T-helper 1 cell treated with Interleukin-12 subunit alpha and Interleukin-12 subunit beta and Interleukin-4 antibody, amounts not matched to agents 30 ng/mL and 1 ng/mL, for 36 hours (primary cell): ENCODE results near the gene NUDT16L1. TPM values are rescaled to one million over a fixed set of nuclear protein-coding genes. Genes with fewer than 3 reads are reported as not detected.

ENCODE experiments used
- total RNA-seq: library from RNA; stranded (reverse); gene quantifications from 2 replicates; pipeline ENCODE4 v1.2.3, GENCODE V29; 2022

Gene NUDT16L1
- total RNA-seq, 1 donor from 2014 or later, result 45.3 TPM

Other genes starting within 250 kb of the NUDT16L1 start
- gene NMRAL1, start 218.9 kb upstream of the NUDT16L1 start, total RNA-seq, result 25.1 and 27.2 TPM in 2 replicates
- 74.5 and 77.9 TPM in 2 replicates for gene HMOX2, start 217.2 kb upstream of the NUDT16L1 start, total RNA-seq
- 34.9 and 36.9 TPM in 2 replicates for gene CDIP1, start 154.8 kb upstream of the NUDT16L1 start, total RNA-seq
- gene C16orf96, start 137.2 kb upstream of the NUDT16L1 start, total RNA-seq, result 0.07 and 0.15 TPM in 2 replicates
- gene UBALD1, start 78.7 kb upstream of the NUDT16L1 start, total RNA-seq, result 22.0 TPM in 2 replicates
- gene MGRN1, start 68.7 kb upstream of the NUDT16L1 start, total RNA-seq, result 108 and 113 TPM in 2 replicates
- 17.2 and 17.9 TPM in 2 replicates for gene ANKS3, start 40.7 kb downstream of the NUDT16L1 start, total RNA-seq
- 0.56 TPM in 1 of 2 replicates, not detected in the other for gene DNAAF8, start 41.0 kb downstream of the NUDT16L1 start, total RNA-seq
- 16.5 and 22.4 TPM in 2 replicates for gene ZNF500, start 73.6 kb downstream of the NUDT16L1 start, total RNA-seq
- not detected in 2 replicates for gene SEPTIN12, start 94.8 kb downstream of the NUDT16L1 start, total RNA-seq
- not detected in 2 replicates for gene SMIM22, start 101.8 kb downstream of the NUDT16L1 start, total RNA-seq
- 5.5 and 6.2 TPM in 2 replicates for gene ROGDI, start 109.1 kb downstream of the NUDT16L1 start, total RNA-seq
- 115 and 120 TPM in 2 replicates for gene GLYR1, start 153.7 kb downstream of the NUDT16L1 start, total RNA-seq
- 42.1 and 45.4 TPM in 2 replicates for gene UBN1, start 153.9 kb downstream of the NUDT16L1 start, total RNA-seq
- gene PPL, start 243.6 kb downstream of the NUDT16L1 start, total RNA-seq, result not detected in 2 replicates